ENCODE data around the gene NT5E.

- TF ChIP-seq CTCF (conservative IDR thresholded peaks at IDR 0.05; ENCODE audit: low read length) (no peak), EZH2phosphoT487 (IDR thresholded peaks at IDR 0.05; ENCODE audit: borderline replicate concordance) (no peak)
These were observed 6.3 kb upstream of the NT5E start for GRCh38 chr6:85443349-85444117.

Measured in Loucy (cell line).